Measurements from ENCODE around the gene ZNG1C. TPM values are rescaled to one million over a fixed set of nuclear protein-coding genes. Genes with fewer than 3 reads are reported as not detected.
"Not testable (repeated sequence)": the region's sequence is repeated elsewhere in the genome, so short reads cannot be mapped to it uniquely, and the experiment has no call there.

Gene ZNG1C
- total RNA-seq, 1 donor from 2014 or later: 31.6 TPM

- intact Hi-C loops (cut with micrococcal nuclease): not testable (repeated sequence)
These were observed 100.7 kb downstream of the ZNG1C start for GRCh38 chr9:68342265-68343025.

- intact Hi-C loops (cut with micrococcal nuclease): not testable (repeated sequence)
These were observed 101.5 kb downstream of the ZNG1C start for GRCh38 chr9:68343242-68343641.

- intact Hi-C loops (cut with micrococcal nuclease): not testable (repeated sequence)
These were observed 102.2 kb downstream of the ZNG1C start for GRCh38 chr9:68343992-68344391.

Other genes starting within 250 kb of the ZNG1C start
- 0.16 TPM in 1 of 2 replicates, not detected in the other for gene FOXD4L3, start 60.9 kb downstream of the ZNG1C start, total RNA-seq
- gene PGM5, start 114.6 kb downstream of the ZNG1C start, total RNA-seq: not detected in 2 replicates